HG03521 (cell line): Measurements from ENCODE around the gene LHFPL6.

Experiments used
- ATAC-seq: cut with Tn5 transposase; IDR thresholded peaks from one replicate; pipeline ENCODE4 v1.9.1; 2021; ENCODE audit warnings: mild to moderate bottlenecking, moderate library complexity; ENCODE audit not compliant: unreplicated experiment

Gene LHFPL6

DNA sequence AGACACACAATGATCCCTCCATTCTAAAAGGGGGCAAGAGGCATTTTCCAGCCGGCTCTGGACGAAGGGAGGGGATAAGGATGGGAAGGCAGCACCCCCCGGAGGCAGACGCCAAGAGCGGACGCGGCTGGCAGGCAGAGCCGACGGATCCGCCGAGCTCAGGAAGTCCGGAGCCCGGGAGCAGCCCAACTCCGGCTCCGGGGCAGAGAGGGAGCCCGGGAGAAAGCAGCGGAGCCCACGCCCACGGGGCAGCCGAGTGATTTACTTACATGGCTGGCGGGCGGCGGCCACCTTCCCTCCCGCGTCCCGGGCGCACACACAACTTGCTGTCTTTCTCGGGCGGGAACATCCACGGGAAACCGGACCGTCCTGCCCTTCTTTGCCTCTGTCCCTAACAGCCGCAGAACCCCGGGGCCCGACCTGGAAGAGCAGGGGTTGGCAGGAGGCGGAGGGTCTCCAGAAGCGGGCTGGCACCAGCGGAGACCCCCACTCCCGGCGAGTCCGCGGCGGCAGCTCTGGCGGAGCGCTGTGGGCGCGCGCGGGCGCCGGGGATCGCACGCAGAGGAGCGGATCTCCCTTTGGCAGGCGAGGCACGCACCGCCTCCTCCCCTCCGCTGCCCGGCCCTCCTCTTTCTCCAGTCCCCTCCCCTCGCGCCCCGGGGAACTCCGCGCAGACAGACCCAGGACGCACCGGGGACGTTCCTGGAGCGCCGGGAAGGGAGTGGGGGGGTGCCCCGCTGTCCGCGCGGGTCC, at the start of gene LHFPL6:
TSS of gene LHFPL6 (minus strand) at position 580 of the 753 bp plus-strand sequence.
- ATAC-seq = peak; percentile 87

DNA sequence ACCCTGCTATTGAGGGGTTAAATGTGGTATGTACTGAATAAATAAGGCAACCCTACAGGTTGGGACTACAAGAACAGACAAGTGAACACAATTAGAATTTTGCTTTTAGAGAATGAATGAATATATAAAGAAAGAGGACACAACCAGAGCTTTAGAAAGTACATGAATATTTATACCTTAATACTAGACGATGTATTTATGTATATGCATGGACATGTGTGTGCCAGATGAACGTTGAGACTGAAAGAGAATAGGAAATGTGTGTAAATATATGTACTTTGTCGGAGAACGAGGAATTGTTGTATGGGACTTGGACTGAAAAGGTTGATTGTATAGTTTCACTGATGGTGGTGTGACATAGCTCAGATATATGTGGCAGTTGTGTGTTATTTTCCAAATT, 43.1 kb upstream of the LHFPL6 start:
- no peak for ATAC-seq

DNA sequence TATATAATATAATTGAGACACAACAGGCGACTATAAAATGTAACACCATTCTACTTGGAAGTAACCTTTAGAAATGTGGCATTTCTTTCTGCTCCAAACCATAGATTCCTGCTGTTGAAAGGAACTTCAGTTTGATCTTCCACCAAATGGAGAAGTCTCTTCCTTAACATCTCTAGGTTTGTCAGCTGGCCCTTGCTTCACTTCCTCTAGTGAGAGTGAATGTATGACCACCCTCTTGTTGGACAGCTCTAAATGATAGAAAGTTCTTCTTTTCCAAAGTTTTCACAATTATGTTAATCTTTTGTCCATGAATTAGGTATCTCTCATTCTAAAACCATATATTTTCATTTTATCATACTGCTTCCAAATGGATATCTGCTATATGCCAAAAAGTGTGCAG, 38.7 kb upstream of the LHFPL6 start:
- ATAC-seq = no peak

DNA sequence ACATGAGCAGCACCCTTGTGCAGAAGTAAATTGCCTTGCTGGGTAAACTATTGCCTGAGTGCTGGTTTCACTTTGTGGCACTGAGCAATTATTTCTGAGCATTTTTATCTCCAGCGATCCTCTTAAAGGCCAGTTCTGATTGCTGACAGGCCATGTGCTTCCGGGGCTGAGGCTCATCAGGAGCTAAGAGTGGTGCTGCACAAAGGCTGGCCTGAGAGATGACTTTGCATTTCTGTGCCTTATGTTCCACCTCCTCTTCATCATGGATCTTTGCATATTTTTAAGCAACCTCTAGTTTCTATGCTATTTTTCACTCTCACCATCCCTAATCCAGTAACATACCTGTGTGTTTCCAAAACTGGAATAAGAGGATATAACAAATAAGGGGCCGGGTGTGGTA, 34.9 kb upstream of the LHFPL6 start:
- no peak for ATAC-seq

DNA sequence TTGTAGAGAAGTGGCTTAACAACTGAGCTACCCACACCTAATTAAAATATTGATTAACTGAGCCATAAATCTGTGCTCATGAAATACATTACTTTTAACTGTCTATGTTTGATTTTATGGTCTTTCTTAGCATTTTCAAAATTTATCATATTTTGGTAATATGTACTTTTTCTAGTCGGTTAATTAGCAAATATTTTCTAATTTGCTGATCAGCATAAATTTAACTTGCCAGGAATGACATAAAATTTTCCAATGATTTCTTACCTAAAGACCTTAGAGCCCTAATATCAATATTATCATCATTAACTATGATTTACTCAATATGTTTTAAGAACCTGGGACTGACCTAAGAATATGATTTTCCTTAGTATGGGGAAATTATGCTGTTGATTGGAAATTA, 32.6 kb upstream of the LHFPL6 start:
- no peak for ATAC-seq

DNA sequence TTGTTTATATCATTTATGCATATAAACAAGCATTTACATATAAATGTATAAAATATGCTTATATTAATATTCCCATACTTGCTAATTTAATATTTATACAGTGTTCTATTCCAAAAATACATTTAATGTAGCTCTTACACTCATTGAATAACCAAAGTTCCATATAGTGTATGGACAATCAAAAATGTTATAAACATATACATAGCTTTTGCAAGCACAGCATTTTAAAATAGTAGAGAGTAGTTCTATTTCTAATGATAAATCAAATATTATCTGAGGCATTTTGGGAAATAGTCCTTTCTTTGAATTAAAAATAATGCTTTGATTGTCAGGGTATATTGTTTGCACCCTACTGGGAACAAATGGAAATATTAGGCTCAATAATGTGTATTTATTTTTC, 30.0 kb upstream of the LHFPL6 start:
- ATAC-seq = no peak

DNA sequence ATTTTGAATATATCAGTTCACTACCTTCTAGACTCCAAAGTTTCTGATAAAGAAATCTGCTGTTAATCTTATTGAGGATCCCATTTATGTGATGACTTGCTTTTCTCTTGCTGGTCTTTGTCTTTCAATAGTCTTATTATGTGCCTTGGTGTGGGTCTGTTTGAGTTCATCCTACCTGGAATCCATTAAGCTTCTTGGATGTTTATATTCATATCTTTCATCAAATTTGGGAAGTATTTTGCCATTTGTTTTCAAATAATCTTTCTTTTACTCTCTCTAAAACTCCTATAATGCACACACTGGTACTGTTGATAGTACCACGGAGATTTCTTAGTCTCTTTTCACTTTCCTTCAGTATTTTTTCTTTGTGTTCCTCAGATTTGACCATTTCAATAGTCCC, 28.3 kb upstream of the LHFPL6 start:
- no peak for ATAC-seq

DNA sequence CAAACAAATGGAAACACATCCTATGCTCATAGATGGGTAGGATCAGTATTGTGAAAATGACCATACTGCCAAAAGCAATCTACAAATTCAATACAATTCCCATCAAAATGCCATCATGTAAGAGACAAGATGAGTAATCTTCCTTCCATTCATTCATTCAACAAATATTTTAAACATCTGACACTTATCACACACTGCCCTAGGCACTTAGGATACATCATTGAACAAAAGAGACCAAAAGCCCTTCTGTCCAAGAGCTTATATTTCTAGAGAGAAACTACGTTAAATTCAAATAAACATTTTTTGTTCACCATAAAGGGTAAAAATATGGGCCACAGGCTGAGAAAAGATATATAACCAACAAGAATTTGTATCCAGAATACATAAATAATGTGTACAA, 20.5 kb upstream of the LHFPL6 start:
- no peak for ATAC-seq

DNA sequence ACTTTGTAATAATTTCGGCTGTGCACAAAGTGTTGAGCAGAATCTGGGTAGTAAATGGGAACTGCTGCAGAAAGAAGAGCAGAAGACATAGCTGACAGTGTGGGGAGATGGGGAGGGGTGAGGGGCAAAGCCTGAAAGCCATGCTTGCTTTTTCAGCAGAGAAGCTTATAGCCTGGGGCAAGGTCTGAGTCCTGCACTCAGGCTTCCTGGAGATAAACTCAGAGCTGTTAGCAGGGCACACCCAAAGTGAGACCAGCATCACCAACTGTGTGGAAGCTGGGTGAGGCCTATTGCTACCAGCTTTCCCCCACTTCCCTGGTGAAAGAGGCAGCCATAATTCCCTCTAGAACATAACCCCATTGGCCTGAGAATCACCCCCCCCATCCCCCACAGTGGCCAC, 15.6 kb upstream of the LHFPL6 start:
- no peak for ATAC-seq

DNA sequence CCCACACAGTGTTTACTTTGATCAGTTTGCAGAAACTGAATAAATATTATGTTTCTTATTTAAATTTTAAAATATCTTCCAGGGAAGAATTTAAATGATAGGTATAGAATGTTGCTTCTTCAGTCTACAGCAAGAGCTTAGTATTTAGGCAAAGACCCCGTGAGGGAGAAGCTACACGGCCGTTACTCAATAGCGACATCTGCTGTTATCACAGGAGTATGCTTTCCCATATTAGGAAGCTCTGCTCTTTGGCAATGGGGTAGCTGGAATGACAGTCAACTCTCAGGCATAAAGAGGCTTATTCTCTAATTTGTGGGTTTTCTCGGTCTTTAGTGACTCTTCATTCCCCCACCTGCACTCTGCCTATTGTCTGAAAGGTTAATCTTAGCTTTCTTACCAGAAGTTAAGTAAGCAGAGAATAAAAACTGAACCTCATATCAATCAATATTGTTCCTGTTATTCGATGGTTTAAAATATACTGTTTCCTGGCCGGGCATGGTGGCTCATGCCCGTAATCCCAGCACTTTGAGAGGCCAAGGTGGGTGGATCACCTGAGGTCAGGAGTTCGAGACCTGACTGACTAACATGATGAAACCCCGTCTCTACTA, 13.2 kb upstream of the LHFPL6 start:
- peak; percentile 74 for ATAC-seq

DNA sequence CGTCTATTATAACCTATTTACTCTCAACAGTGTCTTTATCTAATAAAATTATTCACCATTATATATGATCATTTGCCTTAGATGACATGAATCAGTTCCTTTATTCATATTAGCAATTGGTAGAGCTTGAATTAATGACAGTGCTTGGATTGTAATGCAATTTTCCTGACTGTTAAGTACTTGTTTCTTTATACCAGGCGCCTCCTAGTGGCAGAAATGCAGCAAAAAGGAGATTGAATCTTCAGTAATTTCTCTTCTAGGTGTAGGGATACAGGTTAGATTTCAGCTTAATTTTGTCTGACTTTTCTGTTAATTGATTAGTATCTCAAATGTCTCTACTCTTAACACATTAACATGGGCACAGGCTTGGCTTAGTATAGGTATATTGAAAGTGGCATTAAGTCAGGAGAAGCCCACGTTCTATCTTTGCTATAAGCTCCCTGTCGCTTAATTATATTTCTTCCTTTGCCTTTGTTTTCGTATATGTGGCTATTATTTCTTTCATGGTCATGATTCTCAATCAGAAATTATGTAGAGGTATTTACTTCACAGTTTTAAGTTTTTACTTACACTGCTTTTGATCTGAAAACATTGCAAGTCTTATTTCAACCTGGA, 9.1 kb upstream of the LHFPL6 start:
- no peak for ATAC-seq

DNA sequence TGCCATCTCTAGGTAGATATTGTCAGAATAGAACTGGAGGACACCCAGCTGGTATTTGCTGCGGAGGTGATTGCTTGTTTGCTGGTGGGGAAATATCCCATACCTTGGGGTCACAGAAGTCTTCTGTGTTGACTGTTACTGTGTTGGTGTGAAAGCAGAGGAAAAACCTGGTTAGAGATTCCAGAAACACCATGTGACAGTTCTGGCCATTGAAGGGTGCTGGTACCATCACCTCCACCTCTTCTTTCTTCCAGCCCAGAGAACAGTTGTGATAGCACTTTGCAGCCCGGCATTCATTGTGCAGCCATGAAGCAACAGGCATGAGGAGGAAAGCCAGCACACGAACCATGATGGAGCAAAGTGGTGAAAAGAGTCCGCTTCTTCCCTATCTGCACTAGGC, 4.9 kb upstream of the LHFPL6 start:
- no peak for ATAC-seq

DNA sequence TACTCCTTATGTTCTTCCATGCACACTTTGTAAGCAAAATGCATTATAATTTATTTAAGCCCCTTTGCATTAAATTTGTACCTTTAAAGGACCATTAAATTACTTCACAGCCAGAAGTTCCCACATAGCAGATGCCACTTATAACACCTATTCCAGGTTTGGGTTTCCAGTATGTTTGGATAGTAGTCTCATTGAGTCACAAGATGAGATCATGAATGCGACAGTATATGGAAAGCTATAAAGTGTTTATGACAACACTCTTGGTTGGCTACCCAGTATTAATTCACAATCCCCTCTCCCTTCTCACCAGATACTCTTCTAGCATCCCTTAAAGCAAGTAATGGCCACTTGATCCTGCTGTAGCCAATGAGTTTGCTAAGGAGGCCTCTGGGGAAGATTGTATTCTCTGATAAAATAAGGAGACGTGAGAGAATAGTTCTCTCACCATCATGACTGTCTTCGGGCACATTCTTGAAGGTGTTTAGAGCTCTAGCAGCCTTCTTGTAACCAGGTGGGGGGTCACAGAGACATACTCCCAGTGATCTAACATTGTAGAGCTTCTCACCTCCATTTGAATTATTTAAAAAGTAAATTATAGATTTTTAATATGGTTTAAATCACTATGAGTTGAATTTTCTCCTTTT, 2.8 kb upstream of the LHFPL6 start:
- no peak for ATAC-seq

DNA sequence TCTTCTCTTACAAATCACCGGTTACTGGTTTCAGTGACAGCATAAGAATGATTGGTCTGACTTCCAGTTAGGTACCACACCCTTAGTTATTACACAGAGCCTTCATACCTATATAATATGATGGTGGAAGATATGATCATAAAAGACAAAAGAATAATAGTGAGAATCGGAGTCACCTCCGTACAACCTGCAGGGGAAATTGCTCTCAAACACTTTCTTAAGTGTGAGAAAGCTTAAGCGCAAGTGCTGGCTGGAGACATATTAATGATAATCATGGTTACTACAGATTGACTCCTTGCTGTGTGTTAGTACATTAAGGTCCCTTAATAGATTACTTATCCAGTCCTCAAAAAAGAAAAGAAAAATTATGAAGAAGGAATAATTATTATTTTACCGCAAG, 1.8 kb upstream of the LHFPL6 start:
- ATAC-seq = no peak

DNA sequence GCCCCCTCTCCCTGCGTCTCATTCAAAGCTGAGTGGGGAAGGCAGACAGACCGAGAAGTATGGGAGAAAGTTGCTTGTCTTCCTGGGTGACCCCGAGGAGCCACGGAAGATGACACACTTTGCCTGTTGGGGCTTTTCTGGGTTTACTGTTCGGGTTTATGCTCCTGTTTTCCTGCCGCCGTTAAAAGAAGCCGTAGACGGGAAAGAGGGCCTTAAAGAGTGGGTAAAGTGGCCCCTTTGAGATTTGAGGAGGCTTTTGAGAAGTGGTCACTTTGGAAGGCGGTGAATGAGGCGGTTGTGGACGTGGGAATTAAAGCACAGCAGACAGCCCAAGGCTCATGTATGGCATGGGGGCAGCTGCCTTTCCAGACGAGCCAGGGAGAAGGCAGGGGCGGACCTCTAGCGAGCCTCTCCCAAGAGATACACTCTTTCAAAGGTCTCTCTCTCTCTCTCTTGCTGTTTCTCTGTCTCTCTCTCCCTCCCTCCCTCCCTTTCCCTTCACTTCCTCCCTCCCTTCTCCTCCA, 493 bp upstream of the LHFPL6 start:
- no peak for ATAC-seq

DNA sequence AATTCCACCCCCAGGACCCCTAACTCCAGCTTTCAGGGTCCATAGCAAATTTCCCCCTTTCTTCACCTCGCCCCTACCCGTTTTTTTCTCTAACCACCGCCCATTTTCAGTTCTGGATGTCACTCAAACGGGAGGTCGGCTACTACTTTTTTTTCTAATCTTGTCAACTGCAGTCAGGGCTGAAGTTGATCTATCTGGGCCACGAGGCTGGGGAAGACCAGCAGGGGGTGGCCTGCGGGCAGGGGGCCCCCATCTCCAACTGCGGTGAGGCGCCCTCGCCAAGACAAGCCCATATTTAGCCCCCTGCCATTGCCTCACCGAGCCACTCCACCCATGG, 748 bp downstream of the LHFPL6 start:
- peak; percentile 14 for ATAC-seq

DNA sequence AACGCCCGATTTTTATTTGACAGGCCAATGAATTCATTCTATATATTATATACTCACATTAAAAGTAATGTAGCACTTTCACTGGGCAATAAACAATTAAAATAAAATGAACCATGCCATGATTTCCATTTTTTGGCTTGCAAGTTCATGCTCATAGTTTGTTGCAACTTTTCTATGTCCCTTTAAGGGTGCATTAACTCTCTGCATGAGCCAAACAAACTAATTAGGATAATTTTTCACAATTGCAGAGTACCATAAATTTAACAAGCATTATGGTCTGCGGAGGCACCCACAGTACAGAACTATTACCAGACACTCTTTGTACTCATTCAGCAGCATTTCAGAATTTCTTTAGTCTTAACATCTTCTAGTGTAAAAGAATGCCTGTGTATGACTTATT, 1.4 kb downstream of the LHFPL6 start:
- ATAC-seq = no peak

DNA sequence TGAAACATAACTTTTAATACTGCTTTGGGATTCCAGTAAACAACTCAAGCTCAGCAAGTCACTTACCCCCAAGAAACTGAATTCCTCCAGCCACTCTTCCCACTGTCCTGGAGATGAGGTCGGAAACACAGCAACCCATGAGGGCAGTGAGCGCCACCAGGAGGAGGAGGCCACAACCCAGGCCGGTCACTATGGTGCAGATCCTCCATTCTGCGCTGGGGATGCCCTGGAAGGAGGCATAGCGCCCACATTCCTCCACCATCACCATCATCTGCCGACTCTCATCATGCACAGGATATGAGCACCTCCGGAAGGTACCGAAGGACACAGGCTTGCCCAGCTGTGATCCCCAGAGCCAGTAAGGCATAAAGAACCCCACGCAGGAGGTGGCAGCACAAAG, 2.2 kb downstream of the LHFPL6 start:
- ATAC-seq = no peak

DNA sequence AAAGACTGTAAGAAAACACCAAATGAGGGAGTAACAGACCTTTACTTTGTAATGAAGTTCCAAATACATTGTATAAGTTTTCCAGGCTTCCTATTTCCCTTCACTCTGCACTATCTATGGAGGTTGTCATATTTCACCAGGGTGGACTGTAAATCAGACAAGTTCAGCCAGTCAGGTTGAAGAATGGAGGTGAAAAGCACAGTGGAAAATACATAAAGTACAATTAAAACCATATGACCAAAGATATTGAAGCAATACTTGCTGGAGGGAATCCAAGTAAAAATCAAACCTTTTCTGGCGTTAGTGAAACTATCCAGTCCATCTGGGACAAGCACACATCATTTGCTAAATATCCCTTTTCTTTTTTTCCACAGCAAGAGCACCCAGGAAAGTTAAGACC, 3.2 kb downstream of the LHFPL6 start:
- ATAC-seq = no peak

DNA sequence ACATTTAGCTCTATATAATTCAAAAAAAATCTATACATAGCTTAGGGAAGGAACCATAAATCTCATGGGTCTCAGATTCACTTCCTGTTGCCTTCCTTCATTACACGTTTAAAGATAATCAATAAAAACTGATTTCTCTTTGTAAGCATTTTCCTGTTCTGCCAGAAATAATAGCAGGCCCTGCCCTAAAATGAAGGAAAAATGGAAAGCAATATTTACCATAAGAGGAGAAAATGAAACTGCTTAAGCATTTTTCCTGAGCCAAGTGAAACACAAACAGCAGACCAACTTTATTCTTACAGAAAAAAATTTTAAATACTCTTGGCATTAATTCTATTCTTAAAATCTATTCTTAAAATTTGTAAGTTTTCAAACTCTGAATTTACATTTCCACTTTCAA, 4.0 kb downstream of the LHFPL6 start:
- no peak for ATAC-seq

DNA sequence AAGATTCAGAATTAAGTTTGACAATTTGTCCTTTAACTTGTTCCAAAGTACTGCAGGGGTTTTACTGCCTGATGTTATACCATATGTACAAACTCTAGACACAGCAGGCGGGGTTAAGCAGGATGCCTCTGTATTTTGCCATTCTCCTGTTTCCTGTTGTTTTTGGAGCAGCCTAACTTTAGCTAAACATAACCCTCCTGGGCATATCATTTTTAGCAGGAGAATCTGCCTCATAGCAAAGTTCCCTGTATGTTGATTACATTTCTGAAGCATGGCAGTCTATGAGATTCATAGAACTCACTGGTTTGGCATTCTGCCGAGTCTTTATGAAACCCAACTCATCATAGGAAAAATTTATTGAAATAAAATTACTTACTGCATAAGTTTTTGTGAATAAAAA, 5.2 kb downstream of the LHFPL6 start:
- ATAC-seq = no peak

DNA sequence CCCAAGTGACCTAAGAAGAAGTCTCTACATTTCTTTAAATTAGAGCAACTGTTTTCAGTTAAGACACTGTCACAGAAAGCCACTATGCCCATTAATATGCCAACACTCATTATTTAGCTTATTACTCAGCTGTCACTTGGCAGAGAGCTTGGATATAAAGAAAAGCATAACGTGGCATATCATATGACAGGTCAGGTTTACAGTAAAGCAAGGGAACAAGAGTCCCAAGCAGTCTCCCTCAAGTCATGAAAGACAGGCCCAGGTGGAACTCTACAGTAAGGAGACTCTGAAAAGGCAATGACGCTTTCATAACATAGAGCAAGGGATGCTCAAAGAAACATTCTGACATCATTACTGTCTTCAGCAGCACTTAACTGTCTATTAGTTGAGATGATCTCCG, 6.3 kb downstream of the LHFPL6 start:
- no peak for ATAC-seq
